ENCODE results near the gene HNRNPH1. TPM values are rescaled to one million over a fixed set of nuclear protein-coding genes. Genes with fewer than 3 reads are reported as not detected.

Gene HNRNPH1
- total RNA-seq, 4 donors from 2014 or later: 358 to 910 (median 594) TPM

DNA sequence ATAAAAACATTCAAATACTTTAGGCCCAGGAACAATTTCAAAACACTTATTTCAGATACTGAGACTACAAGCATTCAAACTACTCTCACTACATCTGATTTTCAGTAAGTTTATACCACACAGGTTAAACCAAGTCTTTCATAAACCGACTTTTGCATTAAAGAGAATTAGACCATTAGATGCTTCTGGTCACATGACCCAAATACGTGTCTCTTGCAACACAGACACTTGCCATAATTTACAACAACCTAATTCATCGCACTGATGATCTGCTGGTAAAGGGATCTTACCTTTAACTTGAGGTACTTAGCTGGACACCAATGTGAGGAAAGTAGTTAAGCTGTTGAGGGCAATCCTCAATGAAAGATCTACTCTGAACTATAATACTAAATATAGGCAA, 3.2 kb downstream of the HNRNPH1 start:
- no peak for DNase-seq
- Histone ChIP-seq H3K9me3 (no peaks in the 10 kb centered on the region), H3K4me1 (peaks cover 24 to 69% (median 51%) of the 10 kb centered on the region in 4 donors), H3K27me3 (no peaks in the 10 kb centered on the region), H3K4me3 (peak overlapping the region in 2 of 4 donors; percentile 76 to 90), H3K27ac (peak overlapping the region; percentile 42 to 100 (median 98)), H3K36me3 (peaks cover 0 to 57% (median 26%) of the 10 kb centered on the region in 4 donors)
- no peak for TF ChIP-seq EP300 (IDR thresholded peaks at IDR 0.05; ENCODE audit: low read depth)
- peak in 1 of 3 donors; percentile 17 for TF ChIP-seq POLR2AphosphoS5 (IDR thresholded peaks at IDR 0.05)
- intact Hi-C loops (cut with DNase I; ENCODE audit: low total_unique reads): no loop called here
- in situ Hi-C loops (cut with MboI; ENCODE audit: low pct_ligation_motif_present in 1 of 4, low pct_unique_long_range_greater_than_20kb in 1 of 4, low sequenced_read_pairs in 3 of 4): no loop called here
- WGBS, 2 donors (ENCODE audit: low coverage in 1 of 2): 0 to 4% methylated on average over 3 of the region's 3 CpGs

DNA sequence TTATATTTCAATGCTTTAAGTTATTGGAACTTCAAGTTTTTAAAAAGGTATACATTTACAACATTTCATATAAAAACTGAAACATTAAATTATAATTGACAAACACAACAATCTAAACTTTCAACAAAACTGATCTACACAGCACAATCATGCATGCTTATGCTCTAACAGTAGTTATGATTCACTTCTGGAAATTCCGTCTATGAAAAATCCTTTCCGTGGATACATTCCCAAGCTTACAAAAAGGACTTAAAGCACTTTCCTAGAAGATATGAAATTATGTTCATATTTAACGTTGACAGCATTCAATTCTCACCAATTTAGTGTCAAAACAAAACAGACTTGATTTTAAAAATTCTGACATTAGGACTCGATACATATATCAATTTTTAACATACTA, 3.7 kb downstream of the HNRNPH1 start:
- Histone ChIP-seq H3K27ac (peak overlapping the region in 2 of 4 donors; percentile 98 to 99), H3K36me3 (peaks cover 0 to 62% (median 28%) of the 10 kb centered on the region in 4 donors), H3K4me1 (peaks cover 23 to 72% (median 49%) of the 10 kb centered on the region in 4 donors), H3K27me3 (no peaks in the 10 kb centered on the region), H3K4me3 (peak overlapping the region in 2 of 4 donors; percentile 76 to 90), H3K9me3 (no peaks in the 10 kb centered on the region)
- DNase-seq: no peak
- no peak for TF ChIP-seq POLR2AphosphoS5 (IDR thresholded peaks at IDR 0.05)
- in situ Hi-C loops (cut with MboI; ENCODE audit: low pct_ligation_motif_present in 1 of 4, low pct_unique_long_range_greater_than_20kb in 1 of 4, low sequenced_read_pairs in 3 of 4): no loop called here
- intact Hi-C loops (cut with DNase I; ENCODE audit: low total_unique reads): no loop called here
- WGBS, 2 donors (ENCODE audit: low coverage in 1 of 2): 6 to 7% methylated on average over 4 of the region's 4 CpGs

DNA sequence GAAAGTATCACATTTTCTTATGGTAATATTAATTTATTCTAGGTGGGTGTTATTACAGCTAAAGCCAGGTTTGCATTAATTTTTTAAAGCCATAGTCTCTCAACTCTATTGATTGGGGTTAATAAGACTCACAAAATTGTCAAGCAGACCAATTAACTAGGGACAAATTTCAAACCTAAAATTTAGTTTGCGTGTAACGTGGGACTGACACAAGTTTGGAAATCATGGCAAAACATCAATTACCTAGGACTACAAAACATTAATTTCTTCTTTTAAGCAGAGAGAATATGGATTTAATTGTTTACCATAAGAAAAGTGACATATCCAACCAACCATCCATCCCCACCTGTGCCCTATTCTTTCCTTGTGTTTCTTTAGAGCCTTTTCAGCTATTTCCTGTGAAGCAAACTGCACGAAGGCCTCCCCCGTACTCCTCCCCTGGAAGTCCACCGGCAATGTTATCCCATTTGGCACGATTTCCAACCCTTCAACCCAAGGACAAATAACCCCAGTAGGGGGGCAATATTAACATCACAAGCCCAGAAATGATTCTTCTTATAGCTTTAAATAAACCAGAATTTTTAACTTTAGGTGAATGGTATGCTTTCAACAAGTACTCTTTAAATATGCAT, 4.4 kb downstream of the HNRNPH1 start:
- WGBS, 2 donors (ENCODE audit: low coverage in 1 of 2): 22 to 31% methylated on average over 6 of the region's 6 CpGs
- no peak for DNase-seq
- TF ChIP-seq EP300 (IDR thresholded peaks at IDR 0.05; ENCODE audit: low read depth) (no peak), POLR2AphosphoS5 (IDR thresholded peaks at IDR 0.05) (no peak)

DNA sequence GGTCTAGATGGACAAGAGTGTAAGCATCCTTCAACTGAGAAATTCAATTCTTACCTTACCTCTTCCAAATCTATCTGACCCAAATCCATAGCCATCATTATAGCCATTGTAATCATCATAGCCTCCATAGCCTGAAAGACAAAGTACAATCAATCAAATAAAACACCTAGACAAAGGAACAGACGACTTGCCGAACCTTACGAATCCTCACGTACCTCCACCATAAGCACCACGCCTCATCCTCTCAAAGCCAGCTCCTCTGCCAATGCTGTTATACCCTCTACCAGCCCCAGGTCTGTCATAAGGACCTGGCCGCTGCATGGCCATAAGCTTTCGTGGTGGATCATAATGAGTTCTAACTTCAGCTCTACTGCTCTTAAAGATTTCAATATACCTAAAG, 5.5 kb downstream of the HNRNPH1 start:
- no peak overlapping the region for H3K27ac ChIP-seq
- intact Hi-C loops (cut with DNase I; ENCODE audit: low total_unique reads): no loop called here
- in situ Hi-C loops (cut with MboI; ENCODE audit: low pct_ligation_motif_present in 1 of 4, low pct_unique_long_range_greater_than_20kb in 1 of 4, low sequenced_read_pairs in 3 of 4): no loop called here
- no peak for DNase-seq
- H3K4me1 ChIP-seq: peaks cover 18 to 66% (median 43%) of the 10 kb centered on the region in 4 donors
- 79% methylated on average over 7 of the region's 7 CpGs; no CpG with 5 or more reads in 1 of the 2 donors for WGBS, 2 donors (ENCODE audit: low coverage in 1 of 2)
- H3K4me3 ChIP-seq: no peak overlapping the region
- no peaks in the 10 kb centered on the region for H3K27me3 ChIP-seq
- H3K9me3 ChIP-seq: no peaks in the 10 kb centered on the region
- TF ChIP-seq POLR2AphosphoS5 (IDR thresholded peaks at IDR 0.05): no peak
- no peak for TF ChIP-seq POLR2A (IDR thresholded peaks at IDR 0.05)
- TF ChIP-seq EP300 (IDR thresholded peaks at IDR 0.05; ENCODE audit: low read depth): no peak
- TF ChIP-seq, protein P1, sequence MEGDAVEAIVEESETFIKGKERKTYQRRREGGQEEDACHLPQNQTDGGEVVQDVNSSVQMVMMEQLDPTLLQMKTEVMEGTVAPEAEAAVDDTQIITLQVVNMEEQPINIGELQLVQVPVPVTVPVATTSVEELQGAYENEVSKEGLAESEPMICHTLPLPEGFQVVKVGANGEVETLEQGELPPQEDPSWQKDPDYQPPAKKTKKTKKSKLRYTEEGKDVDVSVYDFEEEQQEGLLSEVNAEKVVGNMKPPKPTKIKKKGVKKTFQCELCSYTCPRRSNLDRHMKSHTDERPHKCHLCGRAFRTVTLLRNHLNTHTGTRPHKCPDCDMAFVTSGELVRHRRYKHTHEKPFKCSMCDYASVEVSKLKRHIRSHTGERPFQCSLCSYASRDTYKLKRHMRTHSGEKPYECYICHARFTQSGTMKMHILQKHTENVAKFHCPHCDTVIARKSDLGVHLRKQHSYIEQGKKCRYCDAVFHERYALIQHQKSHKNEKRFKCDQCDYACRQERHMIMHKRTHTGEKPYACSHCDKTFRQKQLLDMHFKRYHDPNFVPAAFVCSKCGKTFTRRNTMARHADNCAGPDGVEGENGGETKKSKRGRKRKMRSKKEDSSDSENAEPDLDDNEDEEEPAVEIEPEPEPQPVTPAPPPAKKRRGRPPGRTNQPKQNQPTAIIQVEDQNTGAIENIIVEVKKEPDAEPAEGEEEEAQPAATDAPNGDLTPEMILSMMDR (IDR thresholded peaks at IDR 0.05): no peak
- peaks cover 0 to 80% (median 37%) of the 10 kb centered on the region in 4 donors for H3K36me3 ChIP-seq

More for the DNA sequence above, 4.4 kb downstream of the HNRNPH1 start:
- Histone ChIP-seq H3K36me3 (peaks cover 0 to 69% (median 32%) of the 10 kb centered on the region in 4 donors), H3K9me3 (no peaks in the 10 kb centered on the region), H3K4me3 (peak overlapping the region in 2 of 4 donors; percentile 76 to 90), H3K27me3 (no peaks in the 10 kb centered on the region), H3K27ac (peak overlapping the region in 2 of 4 donors; percentile 2 to 31), H3K4me1 (peaks cover 18 to 66% (median 43%) of the 10 kb centered on the region in 4 donors)
- intact Hi-C loops (cut with DNase I; ENCODE audit: low total_unique reads): no loop called here
- in situ Hi-C loops (cut with MboI; ENCODE audit: low pct_ligation_motif_present in 1 of 4, low pct_unique_long_range_greater_than_20kb in 1 of 4, low sequenced_read_pairs in 3 of 4): no loop called here

DNA sequence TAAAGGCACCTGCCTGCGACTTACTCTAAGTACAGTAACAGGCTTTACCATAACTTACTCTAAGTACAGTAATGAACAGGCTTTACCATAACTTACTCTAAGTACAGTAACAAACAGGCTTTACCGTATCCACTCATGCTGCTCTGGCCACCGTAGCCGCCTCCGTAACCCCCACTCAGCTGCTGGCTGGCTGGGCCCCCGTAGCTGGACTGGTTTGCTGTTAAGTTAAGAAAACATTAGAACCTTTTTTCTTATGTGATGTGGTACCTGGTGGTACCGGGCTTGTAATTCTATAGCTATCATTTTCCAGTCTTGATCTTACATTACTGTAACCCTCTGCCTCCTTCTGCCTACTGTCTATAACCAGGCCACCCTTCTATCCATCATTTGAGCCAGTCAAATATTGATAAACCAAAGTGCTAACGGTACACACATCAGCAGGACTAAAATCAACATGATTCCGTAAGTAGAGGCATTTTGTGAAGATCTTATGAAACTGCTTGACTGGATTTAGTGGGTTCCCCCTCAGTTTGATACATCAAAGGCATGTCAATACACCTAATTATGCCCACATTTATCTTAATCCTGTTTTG, 7.4 kb downstream of the HNRNPH1 start:
- DNase-seq: no peak
- Histone ChIP-seq H3K9me3 (no peaks in the 10 kb centered on the region), H3K27me3 (no peaks in the 10 kb centered on the region), H3K36me3 (peaks cover 0 to 83% (median 41%) of the 10 kb centered on the region in 4 donors), H3K27ac (no peak overlapping the region), H3K4me1 (peaks cover 18 to 63% (median 36%) of the 10 kb centered on the region in 4 donors), H3K4me3 (no peak overlapping the region)
- WGBS, 2 donors (ENCODE audit: low coverage in 1 of 2): 86 to 87% methylated on average over 9 of the region's 9 CpGs
- intact Hi-C loops (cut with DNase I; ENCODE audit: low total_unique reads) (no loop called here), in situ Hi-C loops (cut with MboI; ENCODE audit: low pct_ligation_motif_present in 1 of 4, low pct_unique_long_range_greater_than_20kb in 1 of 4, low sequenced_read_pairs in 3 of 4) (no loop called here)
- TF ChIP-seq POLR2A (IDR thresholded peaks at IDR 0.05) (no peak), EP300 (IDR thresholded peaks at IDR 0.05; ENCODE audit: low read depth) (no peak), POLR2AphosphoS5 (IDR thresholded peaks at IDR 0.05) (no peak)
- TF ChIP-seq, protein P1 (IDR thresholded peaks at IDR 0.05): no peak
